Neuronal stem cell (in vitro differentiated cells): ENCODE results near the gene AIG1.

Experiments used
- DNase-seq: peaks from one replicate; pipeline ENCODE4 v3.0.0-alpha.2; 2013; ENCODE audit warnings: low spot score
- H2AFZ ChIP-seq: one replicate; pipeline ENCODE4 v1.6.1; 2013; ENCODE audit warnings: mild to moderate bottlenecking, low read length, inconsistent platforms
- H2AK5ac ChIP-seq: 2 replicates; pipeline ENCODE4 v1.6.1; 2013; ENCODE audit warnings: low read depth, mild to moderate bottlenecking, inconsistent platforms, low read length, moderate library complexity, mixed read lengths
- H2BK120ac ChIP-seq: 2 replicates; pipeline ENCODE4 v1.6.1; 2013; ENCODE audit warnings: low read depth, mild to moderate bottlenecking, inconsistent platforms, low read length, moderate library complexity, mixed read lengths
- H2BK12ac ChIP-seq: one replicate; pipeline ENCODE4 v1.6.1; 2013; ENCODE audit warnings: low read length, inconsistent platforms
- H2BK15ac ChIP-seq: 2 replicates; pipeline ENCODE4 v1.6.1; 2013; ENCODE audit warnings: mild to moderate bottlenecking, low read length, inconsistent platforms, mixed read lengths
- H2BK5ac ChIP-seq: one replicate; pipeline ENCODE4 v1.6.1; 2013; ENCODE audit warnings: inconsistent platforms, mild to moderate bottlenecking, low read length, moderate library complexity
- H3K14ac ChIP-seq: one replicate; pipeline ENCODE4 v1.6.1; 2013; ENCODE audit warnings: low read length, inconsistent platforms
- H3K18ac ChIP-seq: 2 replicates; pipeline ENCODE4 v1.6.1; 2013; ENCODE audit warnings: low read length, inconsistent platforms
- H3K23ac ChIP-seq: 2 replicates; pipeline ENCODE4 v1.6.1; 2013; ENCODE audit warnings: low read depth, mild to moderate bottlenecking, mixed read lengths, low read length, inconsistent platforms; ENCODE audit not compliant: poor library complexity
- H3K27ac ChIP-seq: replicated peaks from 3 replicates; pipeline ENCODE4 v1.5.1; 2013; ENCODE audit warnings: low read length, inconsistent platforms
- H3K27me3 ChIP-seq, 3 experiments: 2 replicates each; pipeline ENCODE4 v1.6.1; 2013; ENCODE audit warnings: low read length in 3 of 3, mild to moderate bottlenecking in 2 of 3, inconsistent platforms in 1 of 3, low read depth in 1 of 3, mixed read lengths in 1 of 3, moderate library complexity in 1 of 3; ENCODE audit not compliant: control insufficient read depth in 3 of 3, insufficient read depth in 3 of 3
- H3K36me3 ChIP-seq, 2 donors: replicated peaks in 1 of 2; 2 replicates each; pipeline ENCODE4 v1.6.1; 2013; ENCODE audit warnings: low read length in 2 of 2; ENCODE audit not compliant: control insufficient read depth in 2 of 2, insufficient read depth in 2 of 2
- H3K4ac ChIP-seq: 2 replicates; pipeline ENCODE4 v1.6.1; 2013; ENCODE audit warnings: inconsistent platforms, mild to moderate bottlenecking, low read length, moderate library complexity
- H3K4me1 ChIP-seq, 2 donors: 1 replicate in 1 of 2; 2 replicates in 1 of 2; pipeline ENCODE4 v1.6.1; 2013; ENCODE audit warnings: low read length in 2 of 2, low read depth in 1 of 2; ENCODE audit not compliant: control insufficient read depth in 2 of 2, insufficient read depth in 1 of 2
- H3K4me2 ChIP-seq: one replicate; pipeline ENCODE4 v1.6.1; 2013; ENCODE audit warnings: mild to moderate bottlenecking, low read length, inconsistent platforms; ENCODE audit not compliant: insufficient read depth, poor library complexity, severe bottlenecking
- H3K4me3 ChIP-seq, 2 donors: 2 replicates each; pipeline ENCODE4 v1.5.1; 2013; ENCODE audit warnings: low read length in 2 of 2, mild to moderate bottlenecking in 2 of 2, inconsistent platforms in 1 of 2, moderate library complexity in 1 of 2
- H3K79me1 ChIP-seq: one replicate; pipeline ENCODE4 v1.6.1; 2013; ENCODE audit warnings: low read depth, mild to moderate bottlenecking, inconsistent platforms, low read length, moderate library complexity
- H3K9ac ChIP-seq: one replicate; pipeline ENCODE4 v1.6.1; 2013; ENCODE audit warnings: mild to moderate bottlenecking, low read depth, low read length, inconsistent platforms; ENCODE audit not compliant: poor library complexity
- H3K9me3 ChIP-seq, 2 donors: replicated peaks in 1 of 2; 2 replicates each; pipeline versions ENCODE3 to v1.6.1; 2013; ENCODE audit warnings: low read length in 2 of 2, mild to moderate bottlenecking in 2 of 2, inconsistent platforms in 1 of 2, low read depth in 1 of 2, mixed read lengths in 1 of 2, moderate library complexity in 1 of 2; ENCODE audit not compliant: control insufficient read depth in 2 of 2, insufficient read depth in 1 of 2
- H4K8ac ChIP-seq: one replicate; pipeline ENCODE4 v1.6.1; 2013; ENCODE audit warnings: low read depth, mild to moderate bottlenecking, inconsistent platforms, low read length, moderate library complexity
- H4K91ac ChIP-seq: one replicate; pipeline ENCODE4 v1.6.1; 2013; ENCODE audit warnings: low read length, low read depth, mild to moderate bottlenecking, inconsistent platforms; ENCODE audit not compliant: poor library complexity
- WGBS, 2 donors: extraction: QIAGEN DNeasy Blood & Tissue Kit; methylation state at CpG; one replicate each; pipeline ENCODE4 v1.1.7; 2013; ENCODE audit warnings: missing lambda C conversion rate in 2 of 2, mixed read lengths in 1 of 2; ENCODE audit not compliant: insufficient read length in 2 of 2, insufficient replicate concordance in 1 of 2; ENCODE audit errors: extremely low coverage in 2 of 2; 5-methylcytosine and 5-hydroxymethylcytosine counted together

AIG1 gene

DNA sequence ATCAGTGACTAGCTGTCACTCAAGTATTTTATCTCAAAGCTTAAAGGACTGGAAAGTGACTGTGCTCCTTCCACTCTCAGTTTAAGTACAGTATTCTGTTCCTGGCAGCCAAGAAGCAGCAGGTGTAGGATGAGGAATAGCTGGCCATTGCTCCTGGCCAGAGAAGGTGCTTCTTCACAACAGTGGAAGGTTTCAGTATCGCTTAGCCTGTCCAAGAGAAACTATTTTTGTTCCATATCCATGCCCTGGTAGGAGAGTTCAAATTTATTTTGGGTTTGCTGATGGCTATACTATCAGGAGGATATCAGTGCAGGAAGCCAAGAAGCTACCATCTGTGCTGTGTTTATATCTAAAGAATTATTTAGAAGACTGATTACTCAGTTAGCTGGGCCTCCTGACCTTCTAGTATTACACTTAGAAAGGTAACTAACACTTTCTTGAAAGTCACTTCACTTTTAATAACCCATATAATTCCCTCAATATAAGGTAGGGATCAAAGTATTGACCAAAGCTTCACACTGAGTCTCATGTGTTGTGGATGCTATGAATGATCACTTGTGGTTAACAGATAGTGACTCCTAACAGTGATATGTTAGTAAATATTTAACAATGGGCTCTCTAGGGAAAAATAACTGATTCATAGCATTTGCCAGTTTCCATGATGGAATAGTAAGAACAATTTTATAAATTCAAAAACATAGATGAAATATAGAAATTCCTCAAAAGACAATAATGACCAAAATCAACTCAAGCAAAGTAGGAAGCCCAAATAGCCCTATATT, 99.9 kb downstream of the AIG1 start:
- no peaks in the 10 kb centered on the region for H3K79me1 ChIP-seq
- no peak for DNase-seq
- H3K27ac ChIP-seq = no peak overlapping the region
- H3K18ac ChIP-seq = no peak overlapping the region
- H2BK15ac ChIP-seq = no peak overlapping the region
- H3K9me3 ChIP-seq = no peaks in the 10 kb centered on the region
- no peak overlapping the region for H3K4me2 ChIP-seq
- H3K4me1 ChIP-seq = no peaks in the 10 kb centered on the region
- no peak overlapping the region for H3K23ac ChIP-seq
- no peak overlapping the region for H3K4ac ChIP-seq
- no peaks in the 10 kb centered on the region for H3K27me3 ChIP-seq
- H2AFZ ChIP-seq = no peak overlapping the region
- no peak overlapping the region for H4K8ac ChIP-seq
- no peak overlapping the region for H3K9ac ChIP-seq
- no peak overlapping the region for H4K91ac ChIP-seq
- no peak overlapping the region for H2BK120ac ChIP-seq
- WGBS, 2 donors = no CpG with 5 or more reads among the region's 1 CpG
- no peak overlapping the region for H3K14ac ChIP-seq
- no peak overlapping the region for H2BK12ac ChIP-seq
- no peak overlapping the region for H3K4me3 ChIP-seq
- H3K36me3 ChIP-seq = no peaks in the 10 kb centered on the region
- no peak overlapping the region for H2AK5ac ChIP-seq
- H2BK5ac ChIP-seq = no peak overlapping the region

DNA sequence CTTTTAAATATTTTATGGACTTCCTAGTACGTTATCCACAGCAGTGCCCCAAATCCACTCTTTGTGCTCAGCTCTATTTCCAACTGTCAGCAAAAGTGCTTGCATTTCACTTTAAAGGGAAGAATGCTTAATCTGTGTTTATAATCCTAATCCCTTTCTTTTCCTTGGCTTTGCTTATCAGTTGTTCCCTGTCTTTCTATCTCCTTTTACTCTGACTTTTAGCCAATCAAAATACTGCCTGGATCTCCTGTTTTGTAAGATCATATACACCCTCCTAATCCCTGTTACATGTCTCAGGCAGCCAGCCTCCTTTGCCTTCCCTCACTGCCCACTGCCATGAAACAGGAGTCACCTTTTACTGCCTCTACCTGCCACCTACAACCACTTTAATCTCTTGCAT, 102.9 kb downstream of the AIG1 start:
- H3K4me3 ChIP-seq = no peak overlapping the region
- H2BK5ac ChIP-seq = no peak overlapping the region
- H2AK5ac ChIP-seq = no peak overlapping the region
- no peaks in the 10 kb centered on the region for H3K4me1 ChIP-seq
- no peak overlapping the region for H2BK15ac ChIP-seq
- no peak overlapping the region for H3K27ac ChIP-seq
- H3K14ac ChIP-seq = no peak overlapping the region
- no peak overlapping the region for H3K4me2 ChIP-seq
- H3K4ac ChIP-seq = no peak overlapping the region
- H2BK120ac ChIP-seq = no peak overlapping the region
- H4K91ac ChIP-seq = no peak overlapping the region
- no peaks in the 10 kb centered on the region for H3K27me3 ChIP-seq
- no peak overlapping the region for H2BK12ac ChIP-seq
- H4K8ac ChIP-seq = no peak overlapping the region
- no CpG with 5 or more reads among the region's 1 CpG for WGBS, 2 donors
- no peak overlapping the region for H3K9ac ChIP-seq
- no peak overlapping the region for H2AFZ ChIP-seq
- no peaks in the 10 kb centered on the region for H3K9me3 ChIP-seq
- no peak overlapping the region for H3K18ac ChIP-seq
- no peak for DNase-seq
- H3K23ac ChIP-seq = no peak overlapping the region
- no peaks in the 10 kb centered on the region for H3K79me1 ChIP-seq
- H3K36me3 ChIP-seq = no peaks in the 10 kb centered on the region

- no CpG with 5 or more reads among the region's 5 CpGs for WGBS, 2 donors
- no peak for DNase-seq
Observed at GRCh38 chr6:143164565-143165105, 103.9 kb downstream of the AIG1 start.

GRCh38 chr6:143165315-143165855, 104.7 kb downstream of the AIG1 start:
- H2BK12ac ChIP-seq = no peak overlapping the region
- H3K9ac ChIP-seq = no peak overlapping the region
- H3K27ac ChIP-seq = no peak overlapping the region
- H4K91ac ChIP-seq = no peak overlapping the region
- no peak overlapping the region for H3K4me3 ChIP-seq
- H3K79me1 ChIP-seq = no peaks in the 10 kb centered on the region
- H3K23ac ChIP-seq = no peak overlapping the region
- H3K18ac ChIP-seq = no peak overlapping the region
- H2BK120ac ChIP-seq = no peak overlapping the region
- H2AFZ ChIP-seq = no peak overlapping the region
- no peak overlapping the region for H3K4ac ChIP-seq
- H3K14ac ChIP-seq = no peak overlapping the region
- no peak overlapping the region for H2BK5ac ChIP-seq
- no peak overlapping the region for H2AK5ac ChIP-seq
- no peak for DNase-seq
- no peak overlapping the region for H2BK15ac ChIP-seq
- no peaks in the 10 kb centered on the region for H3K36me3 ChIP-seq
- H3K4me1 ChIP-seq = no peaks in the 10 kb centered on the region
- H4K8ac ChIP-seq = no peak overlapping the region
- H3K4me2 ChIP-seq = no peak overlapping the region
- WGBS, 2 donors = no CpG with 5 or more reads among the region's 6 CpGs
- no peaks in the 10 kb centered on the region for H3K27me3 ChIP-seq
- no peaks in the 10 kb centered on the region for H3K9me3 ChIP-seq

More at GRCh38 chr6:143164565-143165105, 103.9 kb downstream of the AIG1 start:
- Histone ChIP-seq H2BK5ac (no peak overlapping the region), H2BK120ac (no peak overlapping the region), H3K23ac (no peak overlapping the region), H3K14ac (no peak overlapping the region), H3K79me1 (no peaks in the 10 kb centered on the region), H3K27me3 (no peaks in the 10 kb centered on the region), H4K8ac (no peak overlapping the region), H3K9ac (no peak overlapping the region), H4K91ac (peak overlapping the region; percentile 46), H3K4ac (no peak overlapping the region), H2BK12ac (no peak overlapping the region), H2BK15ac (no peak overlapping the region), H3K36me3 (no peaks in the 10 kb centered on the region), H3K27ac (no peak overlapping the region), H2AFZ (no peak overlapping the region), H3K18ac (no peak overlapping the region), H2AK5ac (no peak overlapping the region), H3K4me2 (no peak overlapping the region), H3K9me3 (no peaks in the 10 kb centered on the region), H3K4me3 (no peak overlapping the region), H3K4me1 (no peaks in the 10 kb centered on the region)
